IMR-90 (cell line): ENCODE data around the gene OPN5.

Experiments
- CEBPB ChIP-seq: IDR thresholded peaks from 2 replicates; pipeline ENCODE4 v1.6.1; 2012; ENCODE audit warnings: low read depth, low read length, improper control_type of control experiment
- FOS ChIP-seq: fragments of 150-350 bp; IDR thresholded peaks from 2 replicates; pipeline ENCODE4 v1.6.1; 2016; ENCODE audit warnings: low read depth, low read length
- MAFK ChIP-seq: IDR thresholded peaks from 2 replicates; pipeline ENCODE4 v1.6.1; 2012; ENCODE audit warnings: low read depth, low read length, improper control_type of control experiment
- MXI1 ChIP-seq: IDR thresholded peaks from 2 replicates; pipeline ENCODE4 v1.6.1; 2012; ENCODE audit warnings: low read depth, mild to moderate bottlenecking, low read length, moderate library complexity, borderline replicate concordance
- NFE2L2 ChIP-seq: fragments of 150-350 bp; IDR thresholded peaks from 2 replicates; pipeline ENCODE4 v1.6.1; 2016; ENCODE audit warnings: low read depth, mild to moderate bottlenecking, low read length
- POLR2A ChIP-seq: IDR thresholded peaks from 2 replicates; pipeline ENCODE4 v1.6.1; 2012; ENCODE audit warnings: mild to moderate bottlenecking, low read depth, low read length
- RAD21 ChIP-seq: IDR thresholded peaks from 2 replicates; pipeline ENCODE4 v1.6.1; 2012; ENCODE audit warnings: low read length, improper control_type of control experiment
- RCOR1 ChIP-seq: IDR thresholded peaks from 2 replicates; pipeline ENCODE4 v1.6.1; 2012; ENCODE audit warnings: mild to moderate bottlenecking, low read length, improper control_type of control experiment; ENCODE audit not compliant: insufficient replicate concordance
- RFX5 ChIP-seq: IDR thresholded peaks from 2 replicates; pipeline ENCODE4 v1.8.0; 2012; ENCODE audit warnings: low read depth, mild to moderate bottlenecking, low read length, moderate library complexity
- TF ChIP-seq, protein P1 (sequence below): conservative IDR thresholded peaks from 2 replicates; pipeline ENCODE4 v1.5.1; 2012; ENCODE audit warnings: mild to moderate bottlenecking, low read depth, low read length, improper control_type of control experiment
- TF ChIP-seq, protein P2 (sequence below): fragments of 150-350 bp; IDR thresholded peaks from 2 replicates; pipeline ENCODE4 v1.6.1; 2016; ENCODE audit warnings: low read depth, mild to moderate bottlenecking, low read length, moderate library complexity, borderline replicate concordance
- TF ChIP-seq, protein P3 (sequence below): fragments of 150-350 bp; IDR thresholded peaks from 2 replicates; pipeline ENCODE4 v1.6.1; 2017; ENCODE audit warnings: mild to moderate bottlenecking, antibody characterized with exemption, low read length, low read depth

DNA sequence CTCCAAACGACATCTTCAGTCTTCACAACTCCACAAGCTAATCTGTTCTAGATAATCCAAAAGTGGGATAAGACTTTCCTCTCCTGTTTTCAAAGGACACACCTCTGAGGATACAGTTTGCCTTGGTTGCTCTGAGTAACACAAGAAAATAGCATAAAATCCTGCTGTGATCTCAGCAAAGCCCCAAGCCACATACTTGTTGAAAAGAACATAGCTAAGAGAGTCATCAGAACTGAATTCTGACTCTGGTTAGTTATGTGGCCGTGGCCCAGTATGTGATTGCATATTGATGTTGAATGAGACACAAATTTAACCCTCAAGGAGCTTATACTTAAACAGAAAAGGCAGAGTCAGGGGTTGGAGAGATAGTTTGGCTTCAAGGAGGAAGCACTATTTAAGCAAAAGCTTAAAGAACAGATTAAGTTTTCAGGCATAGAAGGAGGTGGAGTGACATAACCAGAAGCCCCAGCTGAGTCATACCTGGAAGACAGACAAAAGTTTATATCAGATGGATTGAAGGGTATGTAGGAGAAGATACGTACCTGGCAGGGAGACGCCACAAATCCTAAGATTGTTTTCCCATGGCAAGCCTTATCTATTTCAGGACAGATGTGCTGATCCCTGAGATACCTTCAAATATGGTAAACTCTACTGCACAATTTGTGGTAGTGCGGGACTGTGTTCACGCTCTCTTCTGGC lies 41.2 kb downstream of the OPN5 start:
- TF ChIP-seq, protein P1, sequence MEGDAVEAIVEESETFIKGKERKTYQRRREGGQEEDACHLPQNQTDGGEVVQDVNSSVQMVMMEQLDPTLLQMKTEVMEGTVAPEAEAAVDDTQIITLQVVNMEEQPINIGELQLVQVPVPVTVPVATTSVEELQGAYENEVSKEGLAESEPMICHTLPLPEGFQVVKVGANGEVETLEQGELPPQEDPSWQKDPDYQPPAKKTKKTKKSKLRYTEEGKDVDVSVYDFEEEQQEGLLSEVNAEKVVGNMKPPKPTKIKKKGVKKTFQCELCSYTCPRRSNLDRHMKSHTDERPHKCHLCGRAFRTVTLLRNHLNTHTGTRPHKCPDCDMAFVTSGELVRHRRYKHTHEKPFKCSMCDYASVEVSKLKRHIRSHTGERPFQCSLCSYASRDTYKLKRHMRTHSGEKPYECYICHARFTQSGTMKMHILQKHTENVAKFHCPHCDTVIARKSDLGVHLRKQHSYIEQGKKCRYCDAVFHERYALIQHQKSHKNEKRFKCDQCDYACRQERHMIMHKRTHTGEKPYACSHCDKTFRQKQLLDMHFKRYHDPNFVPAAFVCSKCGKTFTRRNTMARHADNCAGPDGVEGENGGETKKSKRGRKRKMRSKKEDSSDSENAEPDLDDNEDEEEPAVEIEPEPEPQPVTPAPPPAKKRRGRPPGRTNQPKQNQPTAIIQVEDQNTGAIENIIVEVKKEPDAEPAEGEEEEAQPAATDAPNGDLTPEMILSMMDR: no peak
- TF ChIP-seq, protein P2, sequence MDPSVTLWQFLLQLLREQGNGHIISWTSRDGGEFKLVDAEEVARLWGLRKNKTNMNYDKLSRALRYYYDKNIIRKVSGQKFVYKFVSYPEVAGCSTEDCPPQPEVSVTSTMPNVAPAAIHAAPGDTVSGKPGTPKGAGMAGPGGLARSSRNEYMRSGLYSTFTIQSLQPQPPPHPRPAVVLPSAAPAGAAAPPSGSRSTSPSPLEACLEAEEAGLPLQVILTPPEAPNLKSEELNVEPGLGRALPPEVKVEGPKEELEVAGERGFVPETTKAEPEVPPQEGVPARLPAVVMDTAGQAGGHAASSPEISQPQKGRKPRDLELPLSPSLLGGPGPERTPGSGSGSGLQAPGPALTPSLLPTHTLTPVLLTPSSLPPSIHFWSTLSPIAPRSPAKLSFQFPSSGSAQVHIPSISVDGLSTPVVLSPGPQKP: no peak
- no peak for TF ChIP-seq POLR2A
- no peak for TF ChIP-seq FOS
- no peak for TF ChIP-seq CEBPB
- TF ChIP-seq RCOR1: no peak
- TF ChIP-seq RAD21: no peak
- TF ChIP-seq, protein P3, sequence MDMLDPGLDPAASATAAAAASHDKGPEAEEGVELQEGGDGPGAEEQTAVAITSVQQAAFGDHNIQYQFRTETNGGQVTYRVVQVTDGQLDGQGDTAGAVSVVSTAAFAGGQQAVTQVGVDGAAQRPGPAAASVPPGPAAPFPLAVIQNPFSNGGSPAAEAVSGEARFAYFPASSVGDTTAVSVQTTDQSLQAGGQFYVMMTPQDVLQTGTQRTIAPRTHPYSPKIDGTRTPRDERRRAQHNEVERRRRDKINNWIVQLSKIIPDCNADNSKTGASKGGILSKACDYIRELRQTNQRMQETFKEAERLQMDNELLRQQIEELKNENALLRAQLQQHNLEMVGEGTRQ: no peak
- TF ChIP-seq MXI1: no peak
- no peak for TF ChIP-seq RFX5
- TF ChIP-seq NFE2L2: no peak
- no peak for TF ChIP-seq MAFK
